NOMO-1 (cell line): ENCODE results near the gene IFRD2.

Experiments used
- DNase-seq, 2 experiments: peaks; one replicate each; lab custom pipeline; 2025; ENCODE audit not compliant: unreplicated experiment in 2 of 2; lab: John Stamatoyannopoulos, UW

IFRD2 gene

GRCh38 chr3:50302095-50303012, 10.1 kb upstream of the IFRD2 start:
- DNase-seq, result no peak

- DNase-seq, result no peak
These were observed 8.5 kb upstream of the IFRD2 start for GRCh38 chr3:50300681-50301254.

GRCh38 chr3:50299929-50300680, 7.9 kb upstream of the IFRD2 start:
- DNase-seq, result peak; percentile 74 to 92

- no peak for DNase-seq
These were observed 7.4 kb upstream of the IFRD2 start for GRCh38 chr3:50299638-50299928.

GRCh38 chr3:50298836-50299637, 6.8 kb upstream of the IFRD2 start, which contains the start of the genes HYAL3 and NAA80:
Gene HYAL3 (minus strand): TSS chr3:50299405. CDS start chr3:50295602, 3,803 bp downstream.
Gene NAA80 (minus strand): TSS chr3:50299405. CDS start chr3:50297463, 1,942 bp downstream.
- peak; percentile 99 to 100 for DNase-seq

- peak in 1 of 2 experiments; percentile 35 for DNase-seq
These were observed 5.9 kb upstream of the IFRD2 start for GRCh38 chr3:50297896-50298725.

GRCh38 chr3:50297384-50297775, 5.2 kb upstream of the IFRD2 start:
- no peak for DNase-seq

GRCh38 chr3:50296721-50297383, 4.6 kb upstream of the IFRD2 start:
- DNase-seq, result no peak

- DNase-seq, result no peak
These were observed 3.6 kb upstream of the IFRD2 start for GRCh38 chr3:50295553-50296431.

GRCh38 chr3:50294492-50295403, 2.5 kb upstream of the IFRD2 start:
- no peak for DNase-seq

GRCh38 chr3:50294089-50294488, 1.9 kb upstream of the IFRD2 start:
- DNase-seq, result no peak

GRCh38 chr3:50293079-50293801, 1.0 kb upstream of the IFRD2 start:
- no peak for DNase-seq

GRCh38 chr3:50290161-50290641, 2.0 kb downstream of the IFRD2 start:
- DNase-seq, result no peak

GRCh38 chr3:50289130-50289529, 3.1 kb downstream of the IFRD2 start:
- DNase-seq, result no peak

GRCh38 chr3:50288387-50289007, 3.7 kb downstream of the IFRD2 start:
- no peak for DNase-seq

GRCh38 chr3:50287262-50287661, 5.0 kb downstream of the IFRD2 start:
- DNase-seq, result no peak
